Esophagus muscularis mucosa (tissue), 4 donors: ENCODE measurements around the gene PEX16. TPM values are rescaled to one million over a fixed set of nuclear protein-coding genes. Genes with fewer than 3 reads are reported as not detected.

ENCODE experiments used
- DNase-seq: peaks from one replicate; pipeline ENCODE4 v3.0.0-alpha.2; 2017; ENCODE audit errors: extremely low spot score
- H3K27ac ChIP-seq, 4 donors: fragments of 200-600 bp; sonication (generic); replicated peaks in 1 of 4; 1 replicate in 3 of 4; 2 replicates in 1 of 4; pipeline ENCODE4 v1.5.1; 2016 to 2019; ENCODE audit warnings: mild to moderate bottlenecking in 1 of 4
- H3K27me3 ChIP-seq, 4 donors: fragments of 200-600 bp; sonication (generic); one replicate each; pipeline versions ENCODE4 v1.5.1 to v1.6.0; 2016 to 2019
- H3K36me3 ChIP-seq, 4 donors: fragments of 200-600 bp; sonication (generic); one replicate each; pipeline ENCODE4 v1.5.1; 2016 to 2019
- H3K4me1 ChIP-seq, 4 donors: fragments of 200-600 bp; sonication (generic); one replicate each; pipeline ENCODE4 v1.5.1; 2016 to 2019
- H3K4me3 ChIP-seq, 4 donors: fragments of 200-600 bp; sonication (generic); 1 replicate in 2 of 4; 2 replicates in 2 of 4; pipeline ENCODE4 v1.5.1; 2016 to 2019; ENCODE audit warnings: mild to moderate bottlenecking in 4 of 4, moderate library complexity in 1 of 4
- H3K9me3 ChIP-seq, 4 donors: fragments of 200-600 bp; sonication (generic); 1 replicate in 3 of 4; 2 replicates in 1 of 4; pipeline ENCODE4 v1.5.1; 2016 to 2019
- CTCF ChIP-seq, 3 experiments: fragments of 200-600 bp in 2 of 3; fragments of 450-650 bp in 1 of 3; sonication (generic) in 2 of 3; IDR thresholded peaks; one replicate each; pipeline ENCODE4 v1.5.1; 2017 to 2019; ENCODE audit warnings: antibody characterized with exemption in 3 of 3, mild to moderate bottlenecking in 2 of 3, moderate library complexity in 1 of 3
- EP300 ChIP-seq: sonication (generic); formaldehyde crosslinking; IDR thresholded peaks from one replicate; pipeline ENCODE4 v1.6.1; 2017; ENCODE audit warnings: antibody characterized with exemption
- POLR2A ChIP-seq: fragments of 450-650 bp; IDR thresholded peaks from one replicate; pipeline ENCODE4 v1.6.1; 2017; ENCODE audit warnings: antibody characterized with exemption, moderate library complexity, mild to moderate bottlenecking, low read depth
- POLR2AphosphoS5 ChIP-seq, 2 donors: sonication (generic); formaldehyde crosslinking; IDR thresholded peaks; one replicate each; pipeline ENCODE4 v1.6.1; 2017; ENCODE audit warnings: antibody characterized with exemption in 2 of 2
- WGBS: methylation state at CpG from one replicate; pipeline ENCODE4 v1.1.5; 2018; 5-methylcytosine and 5-hydroxymethylcytosine counted together
- intact Hi-C: fragments of 100-400 bp; cut with DNase I; formaldehyde crosslinking; loops from one replicate; pipeline ENCODE4 v1.15.1; 2023
- total RNA-seq, 4 donors: library from RNA; depleted of rRNA; stranded (reverse); fragments of >200 nt; gene quantifications; one replicate each; pipeline versions ENCODE4 v1.1.0 to v1.2.1, GENCODE V29; 2016

The PEX16 gene
- total RNA-seq, 4 donors from 2014 or later, result 15.4 to 32.2 (median 23.2) TPM

- no peaks in the 10 kb centered on the region for H3K27me3 ChIP-seq
- 55% methylated on average over 6 of the region's 15 CpGs for WGBS
- H3K4me3 ChIP-seq, result no peak overlapping the region
- H3K9me3 ChIP-seq, result no peaks in the 10 kb centered on the region
- H3K4me1 ChIP-seq, result peaks cover 3 to 23% (median 14%) of the 10 kb centered on the region in 4 donors
- H3K36me3 ChIP-seq, result peaks cover 47 to 74% (median 65%) of the 10 kb centered on the region in 4 donors
- DNase-seq, result no peak
- no peak overlapping the region for H3K27ac ChIP-seq
- TF ChIP-seq CTCF (IDR thresholded peaks at IDR 0.05), result no peak
- TF ChIP-seq POLR2AphosphoS5 (IDR thresholded peaks at IDR 0.05), result no peak
- TF ChIP-seq POLR2A, result no peak
- TF ChIP-seq EP300, result no peak
- intact Hi-C loops, result no loop called here
These were observed 36.7 kb downstream of the PEX16 start for GRCh38 chr11:45880772-45881570.

- H3K4me1 ChIP-seq, result peaks cover under 1 to 16% (median 7%) of the 10 kb centered on the region in 4 donors
These were observed 37.6 kb downstream of the PEX16 start for GRCh38 chr11:45879803-45880686.

GRCh38 chr11:45877845-45878244, 39.8 kb downstream of the PEX16 start:
- H3K27me3 ChIP-seq, result no peaks in the 10 kb centered on the region
- H3K9me3 ChIP-seq, result no peaks in the 10 kb centered on the region
- peaks cover 66 to 99% (median 91%) of the 10 kb centered on the region in 4 donors for H3K36me3 ChIP-seq
- no peak for DNase-seq
- peaks cover 0 to 13% (median 5%) of the 10 kb centered on the region in 4 donors for H3K4me1 ChIP-seq
- H3K4me3 ChIP-seq, result no peak overlapping the region
- WGBS, result 94% methylated on average over 3 of the region's 3 CpGs
- no peak overlapping the region for H3K27ac ChIP-seq
- intact Hi-C loops, result no loop called here
- TF ChIP-seq CTCF (IDR thresholded peaks at IDR 0.05) (no peak), POLR2AphosphoS5 (IDR thresholded peaks at IDR 0.05) (no peak), EP300 (no peak), POLR2A (no peak)

More at GRCh38 chr11:45879803-45880686, 37.6 kb downstream of the PEX16 start:
- H3K27me3 ChIP-seq, result no peaks in the 10 kb centered on the region
- intact Hi-C loops, result no loop called here
- TF ChIP-seq EP300, result no peak
- peak in 1 of 2 donors; percentile 6 for TF ChIP-seq POLR2AphosphoS5 (IDR thresholded peaks at IDR 0.05)
- 67% methylated on average over 7 of the region's 7 CpGs for WGBS
- no peaks in the 10 kb centered on the region for H3K9me3 ChIP-seq
- peak overlapping the region in 1 of 4 donors; percentile 26 for H3K27ac ChIP-seq
- H3K36me3 ChIP-seq, result peaks cover 55 to 83% (median 74%) of the 10 kb centered on the region in 4 donors
- DNase-seq, result no peak
- H3K4me3 ChIP-seq, result no peak overlapping the region

- no peak overlapping the region for H3K4me3 ChIP-seq
- WGBS, result 96% methylated on average over 8 of the region's 8 CpGs
- intact Hi-C loops, result no loop called here
- H3K4me1 ChIP-seq, result peaks cover 0 to 13% (median 5%) of the 10 kb centered on the region in 4 donors
- peaks cover 72 to 99% (median 91%) of the 10 kb centered on the region in 4 donors for H3K36me3 ChIP-seq
- H3K9me3 ChIP-seq, result no peaks in the 10 kb centered on the region
- no peak overlapping the region for H3K27ac ChIP-seq
- TF ChIP-seq CTCF (IDR thresholded peaks at IDR 0.05), result no peak
- no peak for TF ChIP-seq POLR2A
- TF ChIP-seq POLR2AphosphoS5 (IDR thresholded peaks at IDR 0.05), result no peak
- no peak for TF ChIP-seq EP300
- no peaks in the 10 kb centered on the region for H3K27me3 ChIP-seq
- DNase-seq, result no peak
These were observed 40.5 kb downstream of the PEX16 start for GRCh38 chr11:45877221-45877620.

- WGBS, result 67% methylated on average over 6 of the region's 6 CpGs
- H3K9me3 ChIP-seq, result no peaks in the 10 kb centered on the region
- peaks cover 74 to 99% (median 91%) of the 10 kb centered on the region in 4 donors for H3K36me3 ChIP-seq
- no peak overlapping the region for H3K4me3 ChIP-seq
- intact Hi-C loops, result no loop called here
- no peaks in the 10 kb centered on the region for H3K27me3 ChIP-seq
- DNase-seq, result no peak
- H3K4me1 ChIP-seq, result peaks cover 0 to 13% (median 5%) of the 10 kb centered on the region in 4 donors
- TF ChIP-seq POLR2AphosphoS5 (IDR thresholded peaks at IDR 0.05) (no peak), POLR2A (no peak), EP300 (no peak), CTCF (IDR thresholded peaks at IDR 0.05) (no peak)
- H3K27ac ChIP-seq, result no peak overlapping the region
These were observed 41.3 kb downstream of the PEX16 start for GRCh38 chr11:45876401-45876800.
